NCI-H510A (cell line): ENCODE measurements around the gene EEFSEC.
A peak's percentile ranks its signal among the peaks of the same experiment; 100 is the strongest.

ENCODE experiments used
- DNase-seq: peaks from one replicate; lab custom pipeline; 2025; lab: John Stamatoyannopoulos, UW

Gene EEFSEC

DNA sequence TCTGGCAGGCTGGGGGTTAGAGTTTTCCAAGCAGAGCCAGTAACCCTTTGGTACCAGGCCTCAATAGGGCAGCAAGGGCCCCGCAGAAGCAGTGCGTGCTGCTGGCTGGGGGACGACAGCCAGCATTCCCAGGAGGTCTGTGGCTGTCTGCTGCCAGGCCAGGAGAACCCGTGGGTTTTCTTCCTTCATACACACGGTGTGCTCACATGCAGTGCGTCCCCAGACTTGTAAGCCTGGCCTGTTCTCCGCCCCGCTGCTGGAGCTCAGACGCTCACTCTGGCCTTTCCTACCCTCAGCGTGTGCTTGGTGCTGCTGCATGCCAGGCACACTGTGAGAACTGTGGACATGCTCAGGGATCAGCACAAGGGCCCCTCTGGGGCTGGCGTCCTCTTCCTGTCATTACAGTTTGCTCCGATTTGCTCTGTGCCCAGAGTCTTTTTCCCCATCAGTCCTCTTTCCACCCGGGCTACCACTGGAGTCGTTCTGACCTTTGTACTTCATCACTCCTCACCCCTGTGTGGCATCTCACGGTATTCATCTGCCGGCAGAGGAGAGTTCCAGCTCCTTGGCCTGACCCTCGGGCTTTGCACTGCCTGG is 163.9 kb downstream of the EEFSEC start:
- DNase-seq, result no peak

DNA sequence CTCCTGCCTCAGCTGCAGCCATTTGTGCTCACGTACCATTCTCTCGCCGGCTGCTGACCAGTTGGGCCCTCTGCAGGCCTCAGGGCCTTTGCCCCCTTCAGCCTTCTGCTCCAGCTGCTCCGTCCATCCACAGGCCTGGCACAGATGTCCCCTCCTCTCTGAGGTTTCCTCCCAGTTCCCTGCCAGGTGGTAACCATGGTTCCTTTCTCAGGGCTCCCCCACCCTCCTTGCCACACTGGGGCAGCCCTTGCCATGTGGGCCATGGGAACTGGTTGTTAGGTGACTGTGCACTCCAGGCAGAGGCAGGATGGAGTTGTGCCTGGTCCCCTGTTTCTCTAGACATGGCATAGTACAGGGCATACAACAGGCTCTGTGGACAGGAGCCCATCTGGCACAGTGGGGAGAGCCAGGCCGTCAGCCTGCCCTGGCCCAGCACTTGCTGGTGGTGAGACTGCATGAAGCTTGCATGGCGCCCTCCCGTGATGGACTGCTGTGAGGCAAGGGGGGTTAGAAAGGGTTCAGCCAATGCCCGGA is 164.5 kb downstream of the EEFSEC start:
- DNase-seq, result no peak

DNA sequence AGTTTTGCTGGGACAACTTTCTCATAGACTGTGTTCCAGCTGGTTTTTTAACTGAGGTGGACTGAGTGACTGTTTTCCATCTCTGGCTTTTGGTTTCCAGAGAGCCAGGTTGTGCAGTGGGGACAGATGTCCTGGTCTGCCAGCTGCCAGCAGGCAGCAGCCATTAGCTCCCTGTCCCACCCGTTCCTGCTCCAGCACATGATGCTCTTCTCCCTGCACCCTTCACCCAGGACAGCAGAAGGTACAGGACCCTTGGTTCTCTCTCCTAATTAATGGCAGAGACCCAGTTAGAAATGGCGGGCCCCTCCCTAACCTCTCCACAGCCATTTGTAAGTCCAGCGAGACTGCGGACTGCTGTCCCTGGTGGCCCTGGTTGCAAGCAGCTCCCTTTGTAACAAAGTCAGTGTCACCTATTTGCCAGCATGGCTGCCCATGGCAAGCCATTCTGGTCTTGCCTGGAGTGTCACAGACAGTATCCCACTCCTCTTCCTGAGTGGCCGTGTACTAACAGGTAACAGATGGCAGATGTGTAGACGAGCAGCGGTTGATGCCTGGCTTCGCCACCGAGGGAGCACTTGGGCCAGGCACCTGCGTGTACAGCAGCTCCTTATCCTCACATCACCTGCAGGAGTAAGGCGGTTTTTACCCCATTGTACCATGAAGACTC is 165.1 kb downstream of the EEFSEC start:
- DNase-seq, result no peak

DNA sequence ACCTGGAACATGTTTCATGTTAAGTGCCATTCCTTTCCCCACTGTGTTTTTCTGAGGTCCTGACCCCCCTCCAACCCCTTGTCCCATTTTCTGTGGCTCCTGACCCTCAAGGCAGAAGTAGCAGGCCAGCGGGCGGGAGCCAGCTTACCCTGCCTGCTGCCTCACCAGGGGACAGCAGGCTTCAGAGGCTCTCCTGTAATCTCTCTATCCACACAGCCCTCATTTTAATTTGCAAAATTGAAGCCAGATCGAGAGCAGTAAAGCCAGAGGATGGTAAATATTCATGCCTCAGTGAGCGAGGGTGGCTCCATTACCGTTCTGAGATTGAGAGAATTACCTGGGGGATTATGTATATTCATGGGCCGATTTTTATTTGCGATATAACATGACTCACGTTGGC is 165.8 kb downstream of the EEFSEC start:
- DNase-seq, result no peak

GRCh38 chr3:128319741-128320141 is 166.5 kb downstream of the EEFSEC start:
- DNase-seq, result peak; percentile 63

DNA sequence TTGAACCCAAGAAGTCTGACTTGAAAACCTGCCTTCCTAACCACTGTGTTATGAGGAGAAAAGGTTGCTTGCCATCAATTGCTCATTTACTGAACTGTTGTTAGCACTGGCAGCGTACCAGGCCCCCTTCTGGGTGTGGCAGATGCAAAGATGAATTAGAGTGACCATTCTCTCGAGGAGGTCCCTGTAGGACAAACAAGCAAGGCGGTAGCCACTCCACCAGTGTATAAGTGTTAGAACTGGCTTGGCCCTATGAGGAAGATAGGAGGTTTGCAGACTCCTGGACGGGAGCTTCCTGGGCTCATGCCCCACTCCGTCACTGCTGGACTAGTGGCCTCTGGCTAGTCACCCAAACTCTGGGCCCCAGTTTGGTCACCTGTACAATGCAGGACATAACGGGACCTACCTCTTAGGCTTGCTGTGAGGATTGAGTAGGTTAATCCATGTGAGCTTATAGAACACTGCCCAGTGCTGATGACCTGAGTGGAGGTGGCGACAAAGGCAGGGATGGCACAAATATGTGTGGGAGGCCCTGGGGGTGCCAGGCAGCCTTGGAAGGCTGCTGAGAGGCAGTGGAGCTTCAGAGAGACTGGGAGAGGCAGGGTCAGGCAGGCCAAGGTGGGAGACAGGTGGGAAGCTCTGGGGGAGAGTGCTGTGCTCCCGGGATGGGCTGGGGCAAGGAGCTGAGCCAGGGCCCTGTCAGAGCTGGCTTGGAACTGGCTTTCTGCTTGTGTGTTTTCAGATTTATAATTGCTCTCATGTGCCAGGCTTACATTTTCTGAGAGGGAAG is 167.5 kb downstream of the EEFSEC start:
- no peak for DNase-seq

GRCh38 chr3:128321418-128321817 is 168.1 kb downstream of the EEFSEC start:
- DNase-seq, result no peak

DNA sequence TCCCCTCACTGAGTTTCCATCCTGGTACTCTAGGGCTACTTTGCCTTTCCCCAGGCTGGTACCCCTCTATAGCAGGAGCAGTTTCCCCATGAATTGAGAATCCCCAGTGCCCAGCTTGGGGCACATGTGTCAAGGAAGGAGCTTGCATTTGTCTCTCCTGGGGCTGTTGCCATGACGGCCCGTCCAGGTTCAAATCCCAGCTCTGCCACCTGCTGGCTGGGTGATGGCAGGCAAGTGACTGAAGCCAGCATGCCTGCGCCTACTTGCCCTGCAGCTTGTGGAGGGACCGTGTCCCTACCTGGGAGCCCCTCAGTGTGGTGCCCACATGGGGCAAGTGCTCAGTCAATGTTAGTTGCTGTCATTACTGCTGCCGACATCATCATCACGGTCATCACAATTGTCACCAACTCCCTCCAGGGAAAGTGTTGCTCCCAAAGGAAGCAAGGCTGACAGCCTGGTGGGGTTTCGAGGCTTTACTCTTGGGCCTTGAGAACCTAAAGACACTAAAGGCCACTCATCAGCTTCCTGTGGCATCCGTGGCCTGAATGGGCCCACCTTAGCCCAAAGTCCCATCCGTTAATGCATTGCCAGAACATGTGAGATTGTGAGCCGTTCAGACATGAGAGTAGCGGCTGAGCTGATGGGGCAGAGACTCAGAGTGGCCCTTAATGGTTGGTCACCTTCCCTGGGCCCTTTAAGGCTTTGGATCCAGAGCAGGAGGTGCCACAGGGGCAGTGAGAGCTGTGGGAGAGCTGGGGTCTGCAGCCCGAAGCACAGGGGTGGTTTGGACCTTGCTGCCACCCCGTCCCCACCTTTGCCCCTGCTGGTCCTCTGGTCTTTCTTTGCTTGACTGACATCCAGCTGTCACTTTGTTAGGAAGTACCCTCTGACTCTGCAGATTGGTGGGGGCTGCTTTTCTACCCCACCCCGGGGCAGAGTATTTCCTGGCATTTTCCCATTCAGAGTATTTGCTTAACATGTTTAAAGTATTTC is 169.0 kb downstream of the EEFSEC start:
- DNase-seq, result no peak

- DNase-seq, result no peak
These were observed 170.2 kb downstream of the EEFSEC start for GRCh38 chr3:128323206-128324081.

- no peak for DNase-seq
These were observed 171.8 kb downstream of the EEFSEC start for GRCh38 chr3:128324911-128325592.

DNA sequence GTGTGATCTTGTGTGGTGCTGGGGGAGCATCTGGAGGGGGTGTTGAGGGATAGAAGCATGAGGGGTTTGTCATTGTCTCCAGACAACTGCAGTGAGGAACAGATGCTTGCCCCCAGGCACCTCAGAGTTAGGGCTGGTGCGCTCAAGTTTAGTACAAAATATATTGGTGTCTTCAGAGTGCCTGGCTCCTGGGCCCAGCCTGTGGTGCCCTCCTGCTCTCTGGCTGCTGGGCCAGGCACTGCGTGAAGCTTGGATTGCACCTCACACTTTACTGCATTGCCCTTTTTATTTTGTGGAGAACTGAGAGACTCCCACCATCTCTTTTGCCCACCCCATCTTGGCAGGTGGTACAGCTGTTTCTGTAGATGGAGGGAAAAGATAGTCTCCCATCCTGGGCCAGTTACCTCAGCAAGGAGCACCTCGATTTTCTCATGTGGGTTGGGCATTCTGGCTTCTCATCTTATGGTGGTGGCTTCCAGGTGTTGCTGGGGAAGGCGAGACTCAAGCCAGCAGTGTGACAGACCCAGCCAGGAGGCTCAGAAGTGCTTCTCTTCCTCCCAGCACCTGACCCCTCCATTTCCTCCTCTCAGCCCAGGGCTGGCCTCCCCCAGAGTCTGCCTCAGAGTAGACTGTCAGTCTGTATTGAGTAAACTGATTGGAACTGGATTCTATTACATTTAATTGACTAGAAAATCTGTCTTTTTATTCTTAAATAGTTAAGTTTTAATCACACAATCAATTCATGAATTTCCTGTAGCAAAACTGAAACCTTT is 173.0 kb downstream of the EEFSEC start:
- DNase-seq, result no peak

DNA sequence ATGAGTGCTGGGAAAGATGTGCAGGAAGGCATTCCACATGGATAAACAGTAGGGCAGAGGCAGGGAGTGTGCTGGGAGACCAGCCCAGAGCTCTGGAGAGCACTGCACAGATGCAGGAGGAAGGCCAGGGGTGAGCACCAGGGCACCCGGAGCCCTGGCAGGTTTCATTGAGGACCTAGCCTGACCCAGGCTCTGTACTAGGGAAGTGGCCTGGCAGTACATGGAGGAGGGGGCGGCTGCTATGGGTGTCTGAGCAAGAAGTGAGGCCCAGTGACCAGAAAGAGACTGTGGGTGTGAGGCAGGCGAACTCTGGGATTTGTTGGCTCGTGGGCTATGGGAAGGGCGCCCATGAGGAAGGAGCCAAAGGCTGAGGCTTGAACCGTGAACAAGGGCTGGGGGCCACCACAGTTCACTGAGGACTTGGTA is 174.3 kb downstream of the EEFSEC start:
- no peak for DNase-seq

- DNase-seq, result no peak
These were observed 175.5 kb downstream of the EEFSEC start for GRCh38 chr3:128328546-128329458.

- no peak for DNase-seq
These were observed 176.4 kb downstream of the EEFSEC start for GRCh38 chr3:128329491-128330213.

GRCh38 chr3:128330214-128330842 is 177.0 kb downstream of the EEFSEC start:
- DNase-seq, result no peak

- no peak for DNase-seq
These were observed 180.9 kb downstream of the EEFSEC start for GRCh38 chr3:128334086-128334645.

DNA sequence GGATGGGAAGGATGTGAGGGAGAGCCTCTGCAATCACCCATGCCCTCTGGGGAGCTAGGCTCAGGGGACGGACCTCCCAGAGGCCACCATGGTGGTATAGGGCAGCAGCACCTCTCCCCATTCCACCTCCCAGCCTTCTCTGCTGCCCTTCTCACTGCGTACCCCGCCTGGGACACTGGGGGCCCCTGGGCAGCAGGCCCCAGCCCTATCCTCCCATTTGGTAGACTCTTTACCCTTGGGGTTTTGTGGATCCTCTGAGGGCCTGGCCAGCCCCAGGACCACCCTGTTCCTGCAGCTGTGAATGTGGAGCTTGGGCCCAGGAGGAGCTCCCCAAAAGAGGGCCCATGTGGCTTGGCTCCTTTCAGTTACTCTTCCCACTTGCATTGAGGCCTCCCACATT is 181.5 kb downstream of the EEFSEC start:
- DNase-seq, result no peak
